Measurements from ENCODE around the gene FBXO15. TPM values are rescaled to one million over a fixed set of nuclear protein-coding genes. Genes with fewer than 3 reads are reported as not detected.

The FBXO15 gene
- total and polyA plus RNA-seq, 2 of the 8 experiments (the other 6 are each of a cell fraction or from before 2014, with no cell fraction given), result 0.84 to 0.85 TPM

GRCh38 chr18:74194691-74195090 is 47.1 kb upstream of the FBXO15 start:
- no peak overlapping the region for H2BK15ac ChIP-seq (ENCODE audit: low read length)
- no peak overlapping the region for H2AFZ ChIP-seq (ENCODE audit: low read length)
- H4K91ac ChIP-seq (replicated peaks; ENCODE audit: insufficient read length, low read length), result no peak overlapping the region
- peaks cover 0 to 5% (median 2%) of the 10 kb centered on the region in 4 experiments; a peak in 4 of 7 replicates for H3K4me1 ChIP-seq (replicated peaks in 1 of 4; ENCODE audit: control insufficient read depth in 3 of 4, insufficient read depth in 4 of 4, low read length in 3 of 4)
- no peak overlapping the region for H3K4ac ChIP-seq (replicated peaks; ENCODE audit: insufficient read length, low read depth, low read length)
- H3K27ac ChIP-seq (ENCODE audit: low read depth, low read length), result no peak overlapping the region
- no peaks in the 10 kb centered on the region for H3K9me3 ChIP-seq (ENCODE audit: insufficient read depth in 2 of 2, low read depth in 1 of 2, low read length in 1 of 2)
- CTCF ChIA-PET (ENCODE audit: partially characterized antibody), result interaction anchor here (0.9 to 5.8 kb wide), 5 partner anchors 10 to 147 kb away, joined by 3 to 32 read pairs (median 4); no protein-coding TSS in a partner anchor
- H4K8ac ChIP-seq (ENCODE audit: extremely low read depth, insufficient read depth, low read length), result no peak overlapping the region
- 79% methylated on average over 3 of the region's 3 CpGs; no CpG with 5 or more reads in 1 of the 2 experiments for WGBS, 2 experiments (ENCODE audit: extremely low coverage in 1 of 2, insufficient coverage in 1 of 2, insufficient read length in 1 of 2, insufficient replicate concordance in 2 of 2, low coverage in 1 of 2, low lambda C conversion rate in 2 of 2, missing lambda C conversion rate in 1 of 2)
- H3K4me2 ChIP-seq (ENCODE audit: insufficient read depth in 1 of 2, low read depth in 2 of 2, low read length in 2 of 2), result no peak overlapping the region
- H2AK5ac ChIP-seq (ENCODE audit: low read depth, low read length), result no peak overlapping the region
- H3K4me3 ChIP-seq (ENCODE audit: extremely low read depth in 1 of 4, insufficient read depth in 2 of 4, low read depth in 3 of 4, low read length in 4 of 4), result no peak overlapping the region
- no peaks in the 10 kb centered on the region for H4K20me1 ChIP-seq (replicated peaks in 1 of 2; ENCODE audit: control insufficient read depth in 1 of 2, insufficient read depth in 2 of 2, low read length in 2 of 2)
- H3K36me3 ChIP-seq (ENCODE audit: control insufficient read depth in 2 of 4, insufficient read depth in 4 of 4, low read length in 3 of 4), result no peaks in the 10 kb centered on the region
- DNase-seq (ENCODE audit: low read depth in 1 of 2, low spot score in 2 of 2), result no peak
- H3K9ac ChIP-seq (replicated peaks in 1 of 4; ENCODE audit: extremely low read depth in 1 of 4, low read depth in 3 of 4, low read length in 3 of 4), result no peak overlapping the region
- no peak overlapping the region for H2BK20ac ChIP-seq (ENCODE audit: low read length)
- H4K5ac ChIP-seq (ENCODE audit: insufficient read length, low read depth, low read length), result no peak overlapping the region
- H2BK12ac ChIP-seq (ENCODE audit: low read depth, low read length), result no peak overlapping the region; the same call in 1 of the 2 replicates
- H3K23me2 ChIP-seq (ENCODE audit: low read depth, low read length), result no peaks in the 10 kb centered on the region
- H3K79me2 ChIP-seq (ENCODE audit: control insufficient read depth in 1 of 2, insufficient read depth in 2 of 2, low read length in 2 of 2), result no peaks in the 10 kb centered on the region
- H3K14ac ChIP-seq (ENCODE audit: insufficient read length), result no peak overlapping the region
- POLR2A ChIA-PET (ENCODE audit: partially characterized antibody), result no interaction called here
- no peak for FAIRE-seq
- H3K18ac ChIP-seq (ENCODE audit: extremely low read depth, low read length), result no peak overlapping the region
- no peaks in the 10 kb centered on the region for H3K27me3 ChIP-seq (replicated peaks in 1 of 4; ENCODE audit: control insufficient read depth in 3 of 4, extremely low read depth in 1 of 4, insufficient read depth in 3 of 4, low read length in 3 of 4)
- no peak overlapping the region for H2BK5ac ChIP-seq (ENCODE audit: low read depth, low read length)
- H2BK120ac ChIP-seq (replicated peaks; ENCODE audit: low read depth, low read length), result no peak overlapping the region
- H3K56ac ChIP-seq (replicated peaks; ENCODE audit: insufficient read length, low read depth, low read length), result no peak overlapping the region
- TF ChIP-seq TAF1 (IDR thresholded peaks at IDR 0.05; ENCODE audit: low read depth, low read length), result no peak
- H3K23ac ChIP-seq (ENCODE audit: insufficient read length), result no peak overlapping the region
- no peaks in the 10 kb centered on the region for H3K79me1 ChIP-seq (ENCODE audit: low read depth, low read length)
